ENCODE measurements around the gene NSMCE1.
"Not testable (repeated sequence)": the region's sequence is repeated elsewhere in the genome, so short reads cannot be mapped to it uniquely, and the experiment has no call there.

NSMCE1 gene

DNA sequence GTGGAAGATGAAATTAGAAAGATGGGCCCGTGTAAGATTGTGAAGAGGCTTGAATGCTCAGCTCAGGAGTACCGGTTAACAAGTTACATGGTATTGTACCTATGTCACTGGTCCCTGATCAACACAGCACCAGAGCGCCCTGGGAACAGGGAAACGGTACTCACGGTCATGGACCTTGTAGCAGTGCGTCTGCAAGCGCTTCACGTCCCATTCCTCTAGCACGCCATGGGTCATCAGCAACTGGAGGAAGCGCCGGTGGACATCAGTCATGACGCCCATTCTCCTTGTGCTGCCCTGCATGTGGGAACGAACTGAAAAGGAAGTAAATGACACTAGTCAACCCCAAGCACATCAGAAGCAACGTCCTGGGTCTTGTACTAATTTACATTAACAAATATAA lies 11.3 kb downstream of the NSMCE1 start:
- no peak overlapping the region for H3K4me3 ChIP-seq (ENCODE audit: low read depth, low read length)
- no peak for DNase-seq (ENCODE audit: low read depth)
- TF ChIP-seq, protein P1, sequence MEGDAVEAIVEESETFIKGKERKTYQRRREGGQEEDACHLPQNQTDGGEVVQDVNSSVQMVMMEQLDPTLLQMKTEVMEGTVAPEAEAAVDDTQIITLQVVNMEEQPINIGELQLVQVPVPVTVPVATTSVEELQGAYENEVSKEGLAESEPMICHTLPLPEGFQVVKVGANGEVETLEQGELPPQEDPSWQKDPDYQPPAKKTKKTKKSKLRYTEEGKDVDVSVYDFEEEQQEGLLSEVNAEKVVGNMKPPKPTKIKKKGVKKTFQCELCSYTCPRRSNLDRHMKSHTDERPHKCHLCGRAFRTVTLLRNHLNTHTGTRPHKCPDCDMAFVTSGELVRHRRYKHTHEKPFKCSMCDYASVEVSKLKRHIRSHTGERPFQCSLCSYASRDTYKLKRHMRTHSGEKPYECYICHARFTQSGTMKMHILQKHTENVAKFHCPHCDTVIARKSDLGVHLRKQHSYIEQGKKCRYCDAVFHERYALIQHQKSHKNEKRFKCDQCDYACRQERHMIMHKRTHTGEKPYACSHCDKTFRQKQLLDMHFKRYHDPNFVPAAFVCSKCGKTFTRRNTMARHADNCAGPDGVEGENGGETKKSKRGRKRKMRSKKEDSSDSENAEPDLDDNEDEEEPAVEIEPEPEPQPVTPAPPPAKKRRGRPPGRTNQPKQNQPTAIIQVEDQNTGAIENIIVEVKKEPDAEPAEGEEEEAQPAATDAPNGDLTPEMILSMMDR (IDR thresholded peaks at IDR 0.05; ENCODE audit: control insufficient read depth, extremely low read depth, insufficient read depth) = no peak

DNA sequence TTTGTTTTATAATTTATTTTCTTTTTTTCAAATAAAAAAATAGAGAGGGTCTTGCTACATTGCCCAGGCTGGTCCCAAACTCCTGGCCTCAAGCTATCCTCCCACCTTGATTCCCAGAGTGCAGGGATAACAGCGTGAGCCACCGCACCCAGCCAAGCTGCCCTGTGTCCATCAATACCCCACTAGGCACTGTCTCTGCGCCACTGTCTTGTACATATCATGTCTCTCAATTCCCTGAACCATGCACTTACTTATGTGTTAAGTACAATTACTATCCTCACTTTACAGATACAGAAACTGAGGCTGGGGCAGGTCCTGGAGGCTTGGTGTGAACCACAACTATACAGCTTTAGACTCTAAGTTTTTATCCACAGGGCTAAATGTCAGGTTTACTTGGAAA lies 11.7 kb downstream of the NSMCE1 start:
- DNase-seq (ENCODE audit: low read depth) = no peak
- no peak overlapping the region for H3K4me3 ChIP-seq (ENCODE audit: low read depth, low read length)
- TF ChIP-seq, protein P1 (IDR thresholded peaks at IDR 0.05; ENCODE audit: control insufficient read depth, extremely low read depth, insufficient read depth) = no peak

GRCh38 chr16:27254262-27254811 lies 14.2 kb downstream of the NSMCE1 start:
- DNase-seq (ENCODE audit: low read depth) = no peak
- no peak overlapping the region for H3K4me3 ChIP-seq (ENCODE audit: low read depth, low read length)
- TF ChIP-seq, protein P1 (IDR thresholded peaks at IDR 0.05; ENCODE audit: control insufficient read depth, extremely low read depth, insufficient read depth) = no peak

DNA sequence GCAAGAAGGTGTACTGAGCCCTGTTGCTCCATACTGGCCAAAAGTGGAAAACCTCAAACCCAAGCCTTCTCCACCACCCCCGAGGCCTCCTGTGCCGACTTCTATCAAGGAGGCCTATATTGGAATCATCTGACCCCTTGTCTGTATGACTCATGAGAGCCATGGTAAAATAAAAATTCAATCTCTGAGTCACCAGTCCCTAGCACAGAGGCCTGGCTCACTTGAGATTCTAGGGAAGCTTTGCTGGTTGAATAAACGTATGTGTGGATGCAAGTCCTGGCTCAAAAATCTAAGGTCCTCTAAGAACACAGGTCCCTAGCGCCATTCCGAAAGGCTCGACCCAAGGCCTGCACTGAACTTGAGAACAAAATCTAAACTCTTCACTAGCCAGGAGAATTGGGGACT lies 15.0 kb downstream of the NSMCE1 start:
- H3K4me3 ChIP-seq (ENCODE audit: low read depth, low read length) = no peak overlapping the region
- TF ChIP-seq, protein P1 (IDR thresholded peaks at IDR 0.05; ENCODE audit: control insufficient read depth, extremely low read depth, insufficient read depth) = no peak
- DNase-seq (ENCODE audit: low read depth) = no peak

GRCh38 chr16:27252206-27252585 lies 16.4 kb downstream of the NSMCE1 start:
- TF ChIP-seq, protein P1 (IDR thresholded peaks at IDR 0.05; ENCODE audit: control insufficient read depth, extremely low read depth, insufficient read depth) = no peak
- no peak overlapping the region for H3K4me3 ChIP-seq (ENCODE audit: low read depth, low read length)
- DNase-seq (ENCODE audit: low read depth) = no peak

- no peak overlapping the region for H3K4me3 ChIP-seq (ENCODE audit: low read depth, low read length)
- no peak for DNase-seq (ENCODE audit: low read depth)
- TF ChIP-seq, protein P1 (IDR thresholded peaks at IDR 0.05; ENCODE audit: control insufficient read depth, extremely low read depth, insufficient read depth) = no peak
These were observed 16.9 kb downstream of the NSMCE1 start for GRCh38 chr16:27251541-27252205.

GRCh38 chr16:27248886-27249285 lies 19.7 kb downstream of the NSMCE1 start:
- H3K4me3 ChIP-seq (ENCODE audit: low read depth, low read length) = not testable (repeated sequence)

More at GRCh38 chr16:27248886-27249285, 19.7 kb downstream of the NSMCE1 start:
- not testable (repeated sequence) for DNase-seq (ENCODE audit: low read depth)
